Ascending aorta (tissue), 2 donors: ENCODE data around the gene ZNF736. TPM values are rescaled to one million over a fixed set of nuclear protein-coding genes. Genes with fewer than 3 reads are reported as not detected.

Source experiments
- DNase-seq, 2 donors: peaks; one replicate each; pipeline ENCODE4 v3.0.0-alpha.2; 2019; ENCODE audit warnings: low spot score in 2 of 2
- H3K27ac ChIP-seq, 2 donors: fragments of 200-600 bp; sonication (generic); one replicate each; pipeline ENCODE4 v1.5.1; 2016 to 2017; ENCODE audit warnings: mild to moderate bottlenecking in 1 of 2
- H3K27me3 ChIP-seq: fragments of 200-600 bp; sonication (generic); one replicate; pipeline ENCODE4 v1.5.1; 2017
- H3K36me3 ChIP-seq, 2 donors: fragments of 200-600 bp; sonication (generic); one replicate each; pipeline ENCODE4 v1.5.1; 2016
- H3K4me1 ChIP-seq, 2 donors: fragments of 200-600 bp; sonication (generic); one replicate each; pipeline ENCODE4 v1.5.1; 2016 to 2017; ENCODE audit warnings: mild to moderate bottlenecking in 1 of 2
- H3K4me3 ChIP-seq, 2 donors: fragments of 200-600 bp; sonication (generic); one replicate each; pipeline ENCODE4 v1.5.1; 2016 to 2017; ENCODE audit warnings: mild to moderate bottlenecking in 1 of 2
- H3K9me3 ChIP-seq, 2 donors: fragments of 200-600 bp; sonication (generic); one replicate each; pipeline ENCODE4 v1.5.1; 2016
- intact Hi-C: fragments of 100-400 bp; cut with DNase I; formaldehyde crosslinking; loops from one replicate; pipeline ENCODE4 v1.15.1; 2023
- total RNA-seq: library from RNA; depleted of rRNA; stranded (reverse); fragments of >200 nt; gene quantifications from one replicate; pipeline ENCODE4 v1.1.0, GENCODE V29; 2016
- TF ChIP-seq, protein P1 (sequence below), 3 experiments: fragments of 200-600 bp in 2 of 3; fragments of 450-650 bp in 1 of 3; sonication (generic) in 2 of 3; IDR thresholded peaks; one replicate each; pipeline ENCODE4 v1.5.1; 2016 to 2019; ENCODE audit warnings: antibody characterized with exemption in 3 of 3, mild to moderate bottlenecking in 1 of 3, moderate library complexity in 1 of 3

ZNF736 gene
- total RNA-seq, 1 donor from 2014 or later: 6.0 TPM

DNA sequence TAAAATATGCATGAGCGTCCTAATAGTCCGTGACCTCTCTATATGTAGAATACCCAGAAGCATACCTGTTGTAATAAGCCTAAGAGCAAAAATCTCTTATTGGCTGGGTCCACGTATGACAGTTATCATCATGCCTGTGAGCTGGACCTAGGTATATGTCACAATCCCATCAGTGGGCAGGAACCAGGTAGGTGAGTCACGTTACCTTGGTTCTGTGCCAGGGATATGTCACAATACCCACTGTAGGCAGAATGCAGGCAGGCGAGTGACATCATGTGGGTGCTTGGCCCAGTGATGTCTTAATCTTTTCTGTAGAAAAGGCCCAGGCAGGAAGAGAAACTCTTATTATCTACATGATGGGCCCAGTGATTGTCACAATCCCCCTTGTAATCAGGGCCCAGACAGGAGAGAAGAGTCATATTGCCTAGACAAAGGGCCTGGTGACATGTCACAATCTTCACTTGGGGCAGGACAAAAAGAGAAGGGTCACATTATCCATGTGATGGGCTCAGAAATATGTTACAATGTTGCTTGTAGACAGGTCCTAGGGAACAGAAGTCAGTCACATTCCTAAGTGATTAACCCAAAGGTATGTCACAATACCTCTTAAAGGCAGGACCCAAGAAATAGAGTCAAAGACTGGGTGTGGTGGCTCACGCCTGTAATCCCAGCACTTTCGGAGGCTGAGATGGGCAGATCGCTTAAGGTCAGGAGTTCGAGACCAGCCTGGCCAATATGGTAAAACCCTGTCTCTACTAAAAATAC lies 12.9 kb upstream of the ZNF736 start:
- intact Hi-C loops: no loop called here
- no peaks in the 10 kb centered on the region for H3K4me1 ChIP-seq
- no peaks in the 10 kb centered on the region for H3K27me3 ChIP-seq
- no peak overlapping the region for H3K4me3 ChIP-seq
- H3K36me3 ChIP-seq: no peaks in the 10 kb centered on the region
- DNase-seq: no peak
- H3K27ac ChIP-seq: no peak overlapping the region
- H3K9me3 ChIP-seq: no peaks in the 10 kb centered on the region
- TF ChIP-seq, protein P1, sequence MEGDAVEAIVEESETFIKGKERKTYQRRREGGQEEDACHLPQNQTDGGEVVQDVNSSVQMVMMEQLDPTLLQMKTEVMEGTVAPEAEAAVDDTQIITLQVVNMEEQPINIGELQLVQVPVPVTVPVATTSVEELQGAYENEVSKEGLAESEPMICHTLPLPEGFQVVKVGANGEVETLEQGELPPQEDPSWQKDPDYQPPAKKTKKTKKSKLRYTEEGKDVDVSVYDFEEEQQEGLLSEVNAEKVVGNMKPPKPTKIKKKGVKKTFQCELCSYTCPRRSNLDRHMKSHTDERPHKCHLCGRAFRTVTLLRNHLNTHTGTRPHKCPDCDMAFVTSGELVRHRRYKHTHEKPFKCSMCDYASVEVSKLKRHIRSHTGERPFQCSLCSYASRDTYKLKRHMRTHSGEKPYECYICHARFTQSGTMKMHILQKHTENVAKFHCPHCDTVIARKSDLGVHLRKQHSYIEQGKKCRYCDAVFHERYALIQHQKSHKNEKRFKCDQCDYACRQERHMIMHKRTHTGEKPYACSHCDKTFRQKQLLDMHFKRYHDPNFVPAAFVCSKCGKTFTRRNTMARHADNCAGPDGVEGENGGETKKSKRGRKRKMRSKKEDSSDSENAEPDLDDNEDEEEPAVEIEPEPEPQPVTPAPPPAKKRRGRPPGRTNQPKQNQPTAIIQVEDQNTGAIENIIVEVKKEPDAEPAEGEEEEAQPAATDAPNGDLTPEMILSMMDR (IDR thresholded peaks at IDR 0.05): no peak

DNA sequence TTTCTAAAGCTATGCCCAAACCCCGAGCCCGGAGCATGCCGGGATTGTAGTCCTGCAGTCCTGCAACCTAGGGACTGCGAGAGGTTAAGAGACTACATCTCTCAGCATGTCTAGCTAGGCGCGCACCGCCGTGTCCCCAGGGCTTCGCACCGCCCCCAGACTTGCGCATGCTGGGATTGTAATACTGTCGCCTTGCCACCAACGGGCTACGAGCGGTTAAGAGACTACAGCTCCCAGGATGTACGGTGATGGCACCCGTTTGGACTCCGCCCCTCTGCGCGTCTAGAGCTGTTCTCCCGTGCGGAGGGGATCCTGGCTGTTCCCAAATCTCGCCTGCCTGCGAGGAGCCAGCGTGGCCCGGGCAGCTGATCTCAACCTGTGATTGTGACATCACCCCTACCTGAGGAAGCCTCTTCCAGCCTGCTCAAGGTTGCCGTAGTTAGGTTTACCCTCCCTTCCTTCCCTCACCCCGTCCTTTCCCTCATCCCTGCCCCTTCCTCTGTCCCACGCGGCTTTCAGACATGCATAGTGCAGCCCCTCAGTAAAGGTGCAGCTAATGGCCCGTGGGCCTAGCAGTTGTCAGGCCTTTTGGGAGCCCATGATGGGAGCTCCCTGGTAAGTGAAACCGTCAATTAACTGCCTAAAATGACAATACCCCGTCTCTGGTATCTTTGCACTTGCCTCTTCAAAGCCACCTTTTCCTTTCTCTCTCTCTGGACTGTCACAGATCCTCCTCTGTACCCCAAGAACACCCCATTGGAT lies 6.3 kb upstream of the ZNF736 start:
- H3K36me3 ChIP-seq: no peaks in the 10 kb centered on the region
- no peaks in the 10 kb centered on the region for H3K9me3 ChIP-seq
- H3K27ac ChIP-seq: peak overlapping the region; percentile 81 to 85
- H3K27me3 ChIP-seq: no peaks in the 10 kb centered on the region
- H3K4me1 ChIP-seq: peaks cover 0 to 11% of the 10 kb centered on the region in 2 donors
- DNase-seq: peak; percentile 85 to 98
- intact Hi-C loops: no loop called here
- H3K4me3 ChIP-seq: peak overlapping the region; percentile 64 to 68
- TF ChIP-seq, protein P1 (IDR thresholded peaks at IDR 0.05): no peak

DNA sequence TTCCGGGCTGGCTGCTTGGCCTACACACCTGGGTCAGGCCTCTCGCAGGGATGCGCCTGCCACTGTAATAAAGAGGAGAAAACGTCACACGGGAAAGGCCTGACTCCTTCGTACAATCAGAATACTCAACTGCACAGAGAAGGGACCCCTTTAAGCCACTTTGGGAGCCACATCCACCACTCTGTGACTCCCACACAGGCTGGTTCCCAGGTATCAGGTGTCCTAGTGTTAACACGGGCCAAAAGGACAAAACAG lies 5.8 kb upstream of the ZNF736 start:
- no peak for DNase-seq
- TF ChIP-seq, protein P1 (IDR thresholded peaks at IDR 0.05): no peak
- H3K36me3 ChIP-seq: no peaks in the 10 kb centered on the region
- H3K4me3 ChIP-seq: peak overlapping the region; percentile 64 to 68
- intact Hi-C loops: no loop called here
- peak overlapping the region; percentile 81 to 85 for H3K27ac ChIP-seq
- H3K9me3 ChIP-seq: no peaks in the 10 kb centered on the region
- no peaks in the 10 kb centered on the region for H3K27me3 ChIP-seq
- peaks cover 0 to 11% of the 10 kb centered on the region in 2 donors for H3K4me1 ChIP-seq

DNA sequence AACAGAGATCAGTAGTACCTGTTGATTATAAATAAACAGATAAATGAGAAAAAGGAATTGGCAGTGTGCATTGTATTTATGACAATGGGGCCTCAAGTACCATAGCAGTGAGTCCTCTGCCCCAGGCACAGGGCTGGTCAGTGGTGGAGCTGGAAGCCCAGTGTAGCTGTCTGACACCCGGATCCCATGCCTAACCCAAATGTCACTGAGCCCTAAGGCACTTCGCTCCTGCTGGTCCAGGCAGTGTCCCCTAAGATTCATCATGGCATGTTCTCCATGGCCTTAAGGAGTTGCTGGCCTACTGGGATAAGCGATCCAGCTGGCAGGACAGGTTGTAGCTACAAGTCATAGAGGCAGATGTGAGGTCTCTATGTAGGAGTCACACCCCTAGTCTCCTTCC lies 3.3 kb upstream of the ZNF736 start:
- DNase-seq: no peak
- H3K27ac ChIP-seq: no peak overlapping the region
- H3K27me3 ChIP-seq: no peaks in the 10 kb centered on the region
- no peak overlapping the region for H3K4me3 ChIP-seq
- intact Hi-C loops: loop anchor here (5.0 to 10.0 kb wide), 3 partner anchors 482 to 1792 kb away; partner anchors contain the start of gene ZNF138
- H3K9me3 ChIP-seq: no peaks in the 10 kb centered on the region
- peaks cover 0 to 20% of the 10 kb centered on the region in 2 donors for H3K4me1 ChIP-seq
- no peaks in the 10 kb centered on the region for H3K36me3 ChIP-seq
- TF ChIP-seq, protein P1 (IDR thresholded peaks at IDR 0.05): no peak

DNA sequence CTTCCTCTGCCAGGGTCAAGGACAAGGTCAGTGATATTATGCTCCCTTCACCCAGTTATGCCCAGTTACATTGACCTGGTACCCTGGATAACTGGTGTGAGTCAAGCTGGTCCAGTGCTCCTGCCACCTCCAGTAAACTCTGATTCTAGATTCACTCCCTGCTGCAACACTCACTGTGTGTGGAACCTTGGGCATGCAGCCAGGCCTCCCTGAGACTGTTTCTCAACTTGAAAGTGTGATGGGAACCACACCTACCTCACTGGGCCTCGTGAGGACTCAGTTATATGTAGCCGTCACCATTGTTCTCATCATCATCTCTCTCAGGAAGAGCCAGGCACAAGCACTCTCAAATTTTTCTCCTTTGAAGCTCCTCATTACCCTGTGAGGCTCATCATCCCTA lies 935 bp upstream of the ZNF736 start:
- Histone ChIP-seq H3K4me3 (no peak overlapping the region), H3K36me3 (no peaks in the 10 kb centered on the region), H3K9me3 (no peaks in the 10 kb centered on the region), H3K4me1 (peaks cover 0 to 11% of the 10 kb centered on the region in 2 donors), H3K27me3 (no peaks in the 10 kb centered on the region), H3K27ac (peak overlapping the region in 1 of 2 donors; percentile 6)
- TF ChIP-seq, protein P1 (IDR thresholded peaks at IDR 0.05): no peak
- no peak for DNase-seq
- intact Hi-C loops: loop anchor here (2.0 to 10.0 kb wide), 5 partner anchors 250 to 1789 kb away; partner anchors contain the start of genes ZNF107, ZNF138 and ZNF680
